RWPE1 (cell line): ENCODE measurements around the gene OR1K1.

Experiments
- CTCF ChIA-PET: fragments of 350-600 bp; sonication (Branson Sonifier 250); formaldehyde crosslinking; extraction: SDS; loops from one replicate; lab custom pipeline; 2021; lab: Yijun Ruan, JAX
- POLR2A ChIA-PET: fragments of 400-600 bp; formaldehyde crosslinking; extraction: SDS; loops from one replicate; lab custom pipeline; 2020; ENCODE audit warnings: antibody characterized with exemption; ENCODE audit not compliant: low non-redundant PET; lab: Yijun Ruan, JAX
- DNase-seq: peaks from one replicate; pipeline ENCODE4 v3.0.0; 2012; ENCODE audit warnings: low spot score
- H3K27ac ChIP-seq: fragments of 450-650 bp; 2 replicates; pipeline ENCODE4 v1.5.1; 2017
- TF ChIP-seq, protein P1 (sequence below): fragments of 450-650 bp; conservative IDR thresholded peaks from 2 replicates; pipeline ENCODE4 v1.5.1; 2017; ENCODE audit warnings: low read depth, mild to moderate bottlenecking

OR1K1 gene

DNA sequence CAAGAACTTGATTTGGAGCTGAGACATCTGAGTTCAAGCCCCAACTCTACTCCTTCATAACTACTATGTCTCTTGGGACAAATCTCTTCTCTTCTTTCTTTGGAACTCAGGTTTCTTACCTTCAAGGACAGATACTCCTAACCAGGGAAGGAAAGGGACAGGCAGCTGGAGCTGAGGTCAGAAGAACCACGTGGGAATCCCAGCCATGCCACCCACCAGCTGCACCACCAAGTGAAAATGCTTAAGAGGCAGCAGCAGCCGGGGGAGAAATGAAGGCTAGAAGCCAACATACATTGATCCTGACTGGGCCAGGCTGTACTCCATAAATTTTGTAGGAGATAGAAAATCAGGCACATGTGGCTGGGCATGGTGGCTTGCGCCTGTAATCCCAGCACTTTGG lies 20.7 kb upstream of the OR1K1 start:
- POLR2A ChIA-PET: no interaction called here
- TF ChIP-seq, protein P1, sequence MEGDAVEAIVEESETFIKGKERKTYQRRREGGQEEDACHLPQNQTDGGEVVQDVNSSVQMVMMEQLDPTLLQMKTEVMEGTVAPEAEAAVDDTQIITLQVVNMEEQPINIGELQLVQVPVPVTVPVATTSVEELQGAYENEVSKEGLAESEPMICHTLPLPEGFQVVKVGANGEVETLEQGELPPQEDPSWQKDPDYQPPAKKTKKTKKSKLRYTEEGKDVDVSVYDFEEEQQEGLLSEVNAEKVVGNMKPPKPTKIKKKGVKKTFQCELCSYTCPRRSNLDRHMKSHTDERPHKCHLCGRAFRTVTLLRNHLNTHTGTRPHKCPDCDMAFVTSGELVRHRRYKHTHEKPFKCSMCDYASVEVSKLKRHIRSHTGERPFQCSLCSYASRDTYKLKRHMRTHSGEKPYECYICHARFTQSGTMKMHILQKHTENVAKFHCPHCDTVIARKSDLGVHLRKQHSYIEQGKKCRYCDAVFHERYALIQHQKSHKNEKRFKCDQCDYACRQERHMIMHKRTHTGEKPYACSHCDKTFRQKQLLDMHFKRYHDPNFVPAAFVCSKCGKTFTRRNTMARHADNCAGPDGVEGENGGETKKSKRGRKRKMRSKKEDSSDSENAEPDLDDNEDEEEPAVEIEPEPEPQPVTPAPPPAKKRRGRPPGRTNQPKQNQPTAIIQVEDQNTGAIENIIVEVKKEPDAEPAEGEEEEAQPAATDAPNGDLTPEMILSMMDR: no peak
- DNase-seq: no peak
- no peak overlapping the region for H3K27ac ChIP-seq
- CTCF ChIA-PET: no interaction called here

DNA sequence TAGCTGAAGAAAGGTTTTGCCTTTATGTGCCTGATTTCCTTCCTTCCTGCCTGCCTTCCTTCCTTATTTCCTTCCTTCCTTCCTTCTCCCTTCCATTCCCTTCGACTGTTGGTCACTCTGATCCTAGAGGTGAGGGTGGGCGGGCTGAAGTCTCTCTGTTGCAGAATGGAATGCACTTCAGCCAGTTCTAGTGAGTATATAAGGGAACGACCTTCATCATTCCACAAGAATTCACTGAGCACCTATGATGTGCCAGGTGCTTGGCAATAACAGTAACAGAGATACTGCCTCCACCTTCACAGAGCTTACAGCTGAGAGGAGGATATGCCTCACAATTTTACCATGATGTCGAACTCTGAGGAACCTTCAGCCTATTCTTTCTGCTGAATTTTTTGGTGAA lies 19.9 kb upstream of the OR1K1 start:
- ChIA-PET POLR2A (no interaction called here), CTCF (no interaction called here)
- H3K27ac ChIP-seq: no peak overlapping the region
- no peak for DNase-seq
- TF ChIP-seq, protein P1: no peak

DNA sequence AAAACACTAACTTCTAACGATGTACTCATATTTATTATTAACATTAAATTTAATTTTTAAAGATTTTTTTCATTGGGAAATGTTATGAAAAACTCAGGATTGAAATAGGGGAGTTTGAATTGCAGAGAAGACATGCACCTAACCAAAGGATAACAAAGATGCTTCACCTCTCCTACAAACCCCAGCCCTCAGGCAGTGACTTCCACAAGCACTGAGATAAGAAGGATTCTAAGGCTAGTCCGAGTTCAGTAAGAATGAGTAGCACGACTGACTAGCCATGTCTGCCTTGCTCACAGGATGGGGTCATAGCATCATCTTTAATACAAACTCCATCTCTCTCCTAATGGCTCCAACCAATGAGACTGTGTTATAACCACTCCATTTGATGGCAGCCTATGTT lies 18.3 kb upstream of the OR1K1 start:
- CTCF ChIA-PET: no interaction called here
- TF ChIP-seq, protein P1: no peak
- POLR2A ChIA-PET: no interaction called here
- no peak overlapping the region for H3K27ac ChIP-seq
- DNase-seq: no peak

DNA sequence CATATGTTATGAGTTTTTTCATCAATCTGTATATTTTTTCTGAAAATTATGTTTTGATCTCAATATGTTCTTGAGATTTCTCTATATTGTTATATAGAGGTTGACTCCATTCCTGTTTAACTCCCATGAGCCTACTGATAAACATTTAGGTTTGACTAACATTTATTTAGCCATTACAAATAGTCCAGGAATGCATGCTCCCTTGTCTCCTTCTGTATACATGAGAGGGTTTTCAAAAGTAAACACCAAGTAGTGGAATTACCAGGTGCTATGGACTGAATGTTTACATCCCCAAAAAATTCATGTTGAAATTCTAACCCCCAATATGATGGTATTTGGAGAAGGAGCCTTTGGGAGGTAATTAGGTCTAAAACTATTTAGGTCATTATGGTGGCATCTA lies 14.7 kb upstream of the OR1K1 start:
- H3K27ac ChIP-seq: no peak overlapping the region
- ChIA-PET POLR2A (no interaction called here), CTCF (no interaction called here)
- TF ChIP-seq, protein P1: no peak
- DNase-seq: no peak

DNA sequence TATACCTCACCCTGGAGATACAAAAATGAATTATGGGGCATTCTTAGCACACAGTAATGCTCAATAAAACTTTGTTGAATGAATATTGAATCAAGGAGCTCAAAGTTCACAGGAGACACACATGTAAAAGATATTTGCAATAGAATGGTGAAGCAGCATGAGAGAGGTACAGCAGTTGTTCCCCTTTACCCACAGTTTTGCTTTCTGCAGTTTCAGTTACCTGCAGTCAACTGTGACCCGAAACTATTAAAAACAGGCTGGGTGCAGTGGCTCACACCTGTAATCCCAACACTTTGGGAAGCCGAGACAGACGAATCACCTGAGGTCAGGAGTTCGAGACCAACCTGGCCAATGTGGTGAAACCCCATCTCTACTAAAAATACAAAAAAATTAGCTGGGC lies 13.6 kb upstream of the OR1K1 start:
- TF ChIP-seq, protein P1: no peak
- CTCF ChIA-PET: no interaction called here
- DNase-seq: no peak
- POLR2A ChIA-PET: no interaction called here
- no peak overlapping the region for H3K27ac ChIP-seq

DNA sequence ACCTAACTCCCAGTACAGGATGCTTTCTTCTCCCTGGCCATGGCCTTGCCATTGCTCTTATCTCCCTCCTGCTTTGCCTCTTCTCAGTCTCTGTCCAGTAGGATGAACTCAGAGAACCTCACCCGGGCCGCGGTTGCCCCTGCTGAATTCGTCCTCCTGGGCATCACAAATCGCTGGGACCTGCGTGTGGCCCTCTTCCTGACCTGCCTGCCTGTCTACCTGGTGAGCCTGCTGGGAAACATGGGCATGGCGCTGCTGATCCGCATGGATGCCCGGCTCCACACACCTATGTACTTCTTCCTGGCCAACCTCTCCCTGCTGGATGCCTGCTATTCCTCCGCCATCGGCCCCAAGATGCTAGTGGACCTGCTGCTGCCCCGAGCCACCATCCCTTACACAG lies 11.1 kb upstream of the OR1K1 start, which contains the start of gene OR5C1:
TSS of gene OR5C1 (plus strand) at position 103 of the 400 bp plus-strand sequence. CDS start at position 103, 0 bp downstream.
- no peak for DNase-seq
- TF ChIP-seq, protein P1: no peak
- ChIA-PET POLR2A (no interaction called here), CTCF (no interaction called here)
- H3K27ac ChIP-seq: no peak within 1 kb of the TSS
